ENCODE measurements around the gene FOXL3. TPM values are rescaled to one million over a fixed set of nuclear protein-coding genes. Genes with fewer than 3 reads are reported as not detected.

The FOXL3 gene
- total and polyA plus RNA-seq, 2 experiments from 2014 or later = not detected

GRCh38 chr7:284762-285722 lies 4.9 kb upstream of the FOXL3 start:
- peaks cover 29% of the 10 kb centered on the region for H3K36me3 Mint-ChIP-seq (ENCODE audit: low read depth)
- no peak overlapping the region for H3K27ac ChIP-seq (ENCODE audit: low read depth)
- no peak overlapping the region for H3K4me3 ChIP-seq
- no peaks in the 10 kb centered on the region for H3K36me3 ChIP-seq (ENCODE audit: insufficient read depth)
- TF ChIP-seq ZNF331 (CRISPR knock-in tag; IDR thresholded peaks at IDR 0.05; ENCODE audit: low read depth) (no peak), ETS1 (IDR thresholded peaks at IDR 0.05) (no peak), EZH2 (IDR thresholded peaks at IDR 0.05; ENCODE audit: low read depth, unreplicated experiment) (no peak), POLR2AphosphoS5 (IDR thresholded peaks at IDR 0.05; ENCODE audit: low read depth) (no peak), CREB1 (CRISPR knock-in tag; IDR thresholded peaks at IDR 0.05; ENCODE audit: low read depth) (no peak), NANOG (IDR thresholded peaks at IDR 0.05; ENCODE audit: borderline replicate concordance) (no peak), EZH2phosphoT487 (IDR thresholded peaks at IDR 0.05; ENCODE audit: unreplicated experiment) (no peak), STAT1 (IDR thresholded peaks at IDR 0.05; ENCODE audit: unreplicated experiment) (no peak), CTCF (conservative IDR thresholded peaks at IDR 0.05; ENCODE audit: low read depth in 2 of 2) (no peak), ZNF462 (CRISPR knock-in tag; IDR thresholded peaks at IDR 0.05) (no peak), REST (IDR thresholded peaks at IDR 0.05; ENCODE audit: unreplicated experiment) (no peak), JUNB (IDR thresholded peaks at IDR 0.05; ENCODE audit: unreplicated experiment) (no peak), ZNF114 (CRISPR knock-in tag; IDR thresholded peaks at IDR 0.05) (no peak)
- peaks cover 70% of the 10 kb centered on the region for H3K9me3 Mint-ChIP-seq
- peaks cover 34% of the 10 kb centered on the region for H3K27me3 ChIP-seq (ENCODE audit: insufficient read depth)
- DNase-seq (ENCODE audit: low spot score) (no peak), ATAC-seq (no peak)
- no peaks in the 10 kb centered on the region for H3K79me2 ChIP-seq (replicated peaks; ENCODE audit: insufficient read depth)
- H3F3A ChIP-seq (replicated peaks; ENCODE audit: low read depth) = 0 out of 2 replicates have a peak, but pooled peaks cover 4% of the 10 kb centered on the region
- H3K4me2 ChIP-seq = no peak overlapping the region
- H4K20me1 ChIP-seq (replicated peaks; ENCODE audit: insufficient read depth) = no peaks in the 10 kb centered on the region
- H3K27me3 Mint-ChIP-seq (ENCODE audit: insufficient read depth, low read depth, poor library complexity) = peaks cover 8% of the 10 kb centered on the region
- no peak overlapping the region for H3K27ac Mint-ChIP-seq
- no peak overlapping the region for H2AFZ ChIP-seq
- no peak overlapping the region for H3K4me3 Mint-ChIP-seq
- H3K4me1 Mint-ChIP-seq = no peaks in the 10 kb centered on the region
- H3K4me1 ChIP-seq (ENCODE audit: insufficient read depth) = no peaks in the 10 kb centered on the region; the same call in 1 of the 2 replicates
- no peaks in the 10 kb centered on the region for H3K9me2 ChIP-seq (ENCODE audit: insufficient read depth)

All from GM23338 (cell line).